Thyroid gland (tissue), 4 donors: ENCODE data around the gene ZNF804B. TPM values are rescaled to one million over a fixed set of nuclear protein-coding genes. Genes with fewer than 3 reads are reported as not detected.

Experiments used
- DNase-seq, 2 donors: peaks; one replicate each; pipeline ENCODE4 v3.0.0-alpha.2; 2019
- H3K27ac ChIP-seq, 3 donors: fragments of 200-600 bp; sonication (generic); 1 replicate in 2 of 3; 2 replicates in 1 of 3; pipeline ENCODE4 v1.5.1; 2016 to 2019; ENCODE audit warnings: mild to moderate bottlenecking in 1 of 3, moderate library complexity in 1 of 3
- H3K27me3 ChIP-seq: fragments of 200-600 bp; sonication (generic); one replicate; pipeline ENCODE4 v1.5.1; 2019
- H3K36me3 ChIP-seq, 2 donors: fragments of 200-600 bp; sonication (generic); one replicate each; pipeline ENCODE4 v1.5.1; 2016 to 2019
- H3K4me1 ChIP-seq, 2 donors: fragments of 200-600 bp; sonication (generic); one replicate each; pipeline ENCODE4 v1.5.1; 2017 to 2019
- H3K4me3 ChIP-seq, 3 donors: fragments of 200-600 bp; sonication (generic); replicated peaks in 1 of 3; 1 replicate in 2 of 3; 2 replicates in 1 of 3; pipeline ENCODE4 v1.5.1; 2016; ENCODE audit warnings: mild to moderate bottlenecking in 1 of 3
- H3K9me3 ChIP-seq: fragments of 200-600 bp; sonication (generic); one replicate; pipeline ENCODE4 v1.5.1; 2017
- CTCF ChIP-seq, 6 experiments: fragments of 200-600 bp in 3 of 6; fragments of 450-650 bp in 3 of 6; sonication (generic) in 3 of 6; IDR thresholded peaks; one replicate each; pipeline ENCODE4 v1.5.1; 2016 to 2019; ENCODE audit warnings: antibody characterized with exemption in 6 of 6, mild to moderate bottlenecking in 2 of 6, inconsistent platforms in 1 of 6, moderate library complexity in 1 of 6
- POLR2A ChIP-seq, 2 donors: fragments of 450-650 bp; IDR thresholded peaks; one replicate each; pipeline ENCODE4 v1.6.1; 2017; ENCODE audit warnings: antibody characterized with exemption in 2 of 2, mild to moderate bottlenecking in 2 of 2, moderate library complexity in 1 of 2
- WGBS, 2 donors: methylation state at CpG; one replicate each; pipeline ENCODE4 v1.1.5; 2017; 5-methylcytosine and 5-hydroxymethylcytosine counted together
- intact Hi-C: fragments of 100-400 bp; cut with DNase I; formaldehyde crosslinking; loops from one replicate; pipeline ENCODE4 v1.15.1; 2023
- total RNA-seq, 4 donors: library from RNA; depleted of rRNA; stranded (reverse); fragments of >200 nt; gene quantifications; one replicate each; pipeline ENCODE4 v1.2.3, GENCODE V29; 2016

ZNF804B gene
- total RNA-seq, 4 donors from 2014 or later: 18.3 to 49.1 (median 29.7) TPM

- TF ChIP-seq CTCF (IDR thresholded peaks at IDR 0.05): no peak
- TF ChIP-seq POLR2A (IDR thresholded peaks at IDR 0.05): no peak
- intact Hi-C loops: no loop called here
- Histone ChIP-seq H3K9me3 (no peaks in the 10 kb centered on the region), H3K4me1 (no peaks in the 10 kb centered on the region), H3K27me3 (no peaks in the 10 kb centered on the region), H3K36me3 (no peaks in the 10 kb centered on the region), H3K27ac (no peak overlapping the region), H3K4me3 (no peak overlapping the region)
- DNase-seq: no peak
These were observed 99.8 kb downstream of the ZNF804B start for GRCh38 chr7:88859288-88859687.

- no peaks in the 10 kb centered on the region for H3K27me3 ChIP-seq
- H3K9me3 ChIP-seq: no peaks in the 10 kb centered on the region
- 64% methylated on average over 2 of the region's 2 CpGs for WGBS, 2 donors
- intact Hi-C loops: no loop called here
- H3K4me1 ChIP-seq: no peaks in the 10 kb centered on the region
- H3K36me3 ChIP-seq: no peaks in the 10 kb centered on the region
- TF ChIP-seq POLR2A (IDR thresholded peaks at IDR 0.05) (no peak), CTCF (IDR thresholded peaks at IDR 0.05) (no peak)
- DNase-seq: no peak
- no peak overlapping the region for H3K27ac ChIP-seq
- H3K4me3 ChIP-seq: no peak overlapping the region
These were observed 106.9 kb downstream of the ZNF804B start for GRCh38 chr7:88866265-88866863.

GRCh38 chr7:88867158-88867557 lies 107.7 kb downstream of the ZNF804B start:
- no peak for DNase-seq
- Histone ChIP-seq H3K36me3 (no peaks in the 10 kb centered on the region), H3K27ac (no peak overlapping the region), H3K4me3 (no peak overlapping the region), H3K4me1 (no peaks in the 10 kb centered on the region), H3K9me3 (no peaks in the 10 kb centered on the region), H3K27me3 (no peaks in the 10 kb centered on the region)
- TF ChIP-seq CTCF (IDR thresholded peaks at IDR 0.05): no peak
- TF ChIP-seq POLR2A (IDR thresholded peaks at IDR 0.05): no peak
- WGBS, 2 donors: 80 to 94% methylated on average over 2 of the region's 2 CpGs
- intact Hi-C loops: no loop called here

- no peaks in the 10 kb centered on the region for H3K4me1 ChIP-seq
- intact Hi-C loops: no loop called here
- TF ChIP-seq CTCF (IDR thresholded peaks at IDR 0.05) (no peak), POLR2A (IDR thresholded peaks at IDR 0.05) (no peak)
- H3K27me3 ChIP-seq: no peaks in the 10 kb centered on the region
- H3K9me3 ChIP-seq: no peaks in the 10 kb centered on the region
- 93 to 96% methylated on average over 1 of the region's 1 CpG for WGBS, 2 donors
- H3K36me3 ChIP-seq: no peaks in the 10 kb centered on the region
- no peak overlapping the region for H3K27ac ChIP-seq
- no peak overlapping the region for H3K4me3 ChIP-seq
- no peak for DNase-seq
These were observed 109.0 kb downstream of the ZNF804B start for GRCh38 chr7:88868456-88868855.

GRCh38 chr7:88881136-88881535 lies 121.6 kb downstream of the ZNF804B start:
- intact Hi-C loops: no loop called here
- DNase-seq: no peak
- Histone ChIP-seq H3K27me3 (no peaks in the 10 kb centered on the region), H3K9me3 (no peaks in the 10 kb centered on the region), H3K36me3 (no peaks in the 10 kb centered on the region), H3K27ac (no peak overlapping the region), H3K4me3 (no peak overlapping the region), H3K4me1 (no peaks in the 10 kb centered on the region)
- TF ChIP-seq POLR2A (IDR thresholded peaks at IDR 0.05): no peak
- TF ChIP-seq CTCF (IDR thresholded peaks at IDR 0.05): no peak
